Measurements from ENCODE around the gene LRRC30. TPM values are rescaled to one million over a fixed set of nuclear protein-coding genes. Genes with fewer than 3 reads are reported as not detected.

The LRRC30 gene
- total and polyA plus RNA-seq, 7 experiments from 2014 or later = not detected

DNA sequence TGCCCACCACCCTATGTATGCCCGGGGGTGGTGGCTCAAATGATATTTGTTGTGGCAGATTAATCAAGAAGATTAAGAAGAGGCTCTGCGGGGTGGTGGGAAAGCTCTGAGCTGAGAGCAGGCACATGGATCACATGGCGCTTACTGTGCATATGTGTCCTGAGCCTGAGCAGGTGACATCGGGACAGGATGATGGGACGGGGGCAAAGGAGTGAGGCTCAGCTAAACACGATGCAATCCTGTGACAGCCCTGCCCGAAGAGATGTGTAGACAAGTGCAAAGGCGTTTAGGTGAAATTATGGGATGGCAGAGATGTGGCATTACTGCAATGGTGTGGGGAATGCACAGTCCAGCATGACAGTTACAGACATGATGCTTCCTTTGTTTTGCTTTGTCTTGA, 6.0 kb downstream of the LRRC30 start:
- no peak for ATAC-seq
- ChIA-PET CTCF (no interaction called here), POLR2A (no interaction called here)
- Mint-ChIP-seq H3K27me3 (no peaks in the 10 kb centered on the region), H3K36me3 (no peaks in the 10 kb centered on the region), H3K9me3 (peaks cover 0 to 10% (median 4%) of the 10 kb centered on the region in 11 donors), H3K4me3 (no peak overlapping the region), H3K4me1 (no peaks in the 10 kb centered on the region), H3K27ac (no peak overlapping the region)
- DNase-seq = no peak
- Histone ChIP-seq H3K4me3 (ENCODE audit: low read length) (no peak overlapping the region), H3K9me3 (ENCODE audit: control insufficient read depth in 2 of 3, low read length in 3 of 3) (no peaks in the 10 kb centered on the region), H3K36me3 (ENCODE audit: control insufficient read depth in 2 of 3, insufficient read depth in 3 of 3, low read length in 3 of 3) (no peaks in the 10 kb centered on the region), H3K4me1 (ENCODE audit: control insufficient read depth in 2 of 2, insufficient read depth in 2 of 2, low read length in 2 of 2) (no peaks in the 10 kb centered on the region), H3K27me3 (ENCODE audit: control insufficient read depth in 2 of 2, insufficient read depth in 2 of 2, low read length in 2 of 2) (no peaks in the 10 kb centered on the region), H3K27ac (ENCODE audit: low read depth, low read length) (no peak overlapping the region)
- intact Hi-C loops (cut with micrococcal nuclease) = no loop called here

DNA sequence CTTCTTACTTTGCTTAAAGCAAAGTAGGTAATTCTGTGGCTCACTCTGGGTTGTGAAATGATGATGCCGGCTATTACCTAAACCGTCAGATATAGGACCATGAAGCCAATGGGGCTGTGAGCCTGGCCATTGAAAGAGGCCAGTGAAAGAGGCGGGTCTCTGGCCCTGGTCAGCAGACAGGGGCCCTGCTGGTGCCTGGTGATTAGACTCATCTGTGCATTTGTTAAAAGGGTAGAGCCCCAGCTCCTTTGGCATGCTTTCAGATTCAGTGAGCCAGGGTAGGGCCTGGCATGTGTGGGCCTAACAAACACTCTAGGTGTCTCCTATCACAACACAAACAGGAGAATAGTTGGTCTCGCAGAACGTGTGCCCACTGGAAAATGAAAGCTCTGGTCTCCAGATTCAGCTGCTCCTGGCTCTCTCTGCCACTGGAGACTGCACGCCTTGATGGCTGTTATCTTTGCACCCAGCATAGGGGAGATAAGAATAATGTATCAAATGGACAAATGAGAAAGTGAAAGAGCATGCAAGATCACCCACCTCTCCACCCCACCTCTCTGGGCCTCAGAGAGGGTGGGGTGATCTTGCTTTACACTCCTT, 6.9 kb downstream of the LRRC30 start:
- H3K4me1 Mint-ChIP-seq = no peaks in the 10 kb centered on the region
- H3K27ac Mint-ChIP-seq = no peak overlapping the region
- Histone ChIP-seq H3K27ac (ENCODE audit: low read depth, low read length) (no peak overlapping the region), H3K4me1 (ENCODE audit: control insufficient read depth in 2 of 2, insufficient read depth in 2 of 2, low read length in 2 of 2) (no peaks in the 10 kb centered on the region), H3K27me3 (ENCODE audit: control insufficient read depth in 2 of 2, insufficient read depth in 2 of 2, low read length in 2 of 2) (no peaks in the 10 kb centered on the region), H3K36me3 (ENCODE audit: control insufficient read depth in 2 of 3, insufficient read depth in 3 of 3, low read length in 3 of 3) (no peaks in the 10 kb centered on the region), H3K9me3 (ENCODE audit: control insufficient read depth in 2 of 3, low read length in 3 of 3) (no peaks in the 10 kb centered on the region), H3K4me3 (ENCODE audit: low read length) (no peak overlapping the region)
- ChIA-PET CTCF (no interaction called here), POLR2A (no interaction called here)
- no peak for ATAC-seq
- intact Hi-C loops (cut with micrococcal nuclease) = no loop called here
- no peak overlapping the region for H3K4me3 Mint-ChIP-seq
- H3K27me3 Mint-ChIP-seq = no peaks in the 10 kb centered on the region
- H3K36me3 Mint-ChIP-seq = no peaks in the 10 kb centered on the region
- DNase-seq = no peak
- H3K9me3 Mint-ChIP-seq = peaks cover 0 to 14% (median 4%) of the 10 kb centered on the region in 11 donors

- Mint-ChIP-seq H3K9me3 (peaks cover 0 to 24% (median 6%) of the 10 kb centered on the region in 11 donors), H3K4me3 (no peak overlapping the region), H3K36me3 (no peaks in the 10 kb centered on the region), H3K4me1 (no peaks in the 10 kb centered on the region), H3K27me3 (peaks cover 0 to 9% (median 4%) of the 10 kb centered on the region in 5 donors), H3K27ac (no peak overlapping the region)
- DNase-seq (no peak), ATAC-seq (no peak)
- intact Hi-C loops (cut with micrococcal nuclease) = no loop called here
- no peaks in the 10 kb centered on the region for H3K4me1 ChIP-seq (ENCODE audit: control insufficient read depth in 2 of 2, insufficient read depth in 2 of 2, low read length in 2 of 2)
- no peaks in the 10 kb centered on the region for H3K27me3 ChIP-seq (ENCODE audit: control insufficient read depth in 2 of 2, insufficient read depth in 2 of 2, low read length in 2 of 2)
- H3K9me3 ChIP-seq (ENCODE audit: control insufficient read depth in 2 of 3, low read length in 3 of 3) = no peaks in the 10 kb centered on the region
- no peaks in the 10 kb centered on the region for H3K36me3 ChIP-seq (ENCODE audit: control insufficient read depth in 2 of 3, insufficient read depth in 3 of 3, low read length in 3 of 3)
- CTCF ChIA-PET = no interaction called here
- POLR2A ChIA-PET = no interaction called here
- no peak overlapping the region for H3K27ac ChIP-seq (ENCODE audit: low read depth, low read length)
- no peak overlapping the region for H3K4me3 ChIP-seq (ENCODE audit: low read length)
Measured at GRCh38 chr18:7242926-7243325, 12.0 kb downstream of the LRRC30 start.

DNA sequence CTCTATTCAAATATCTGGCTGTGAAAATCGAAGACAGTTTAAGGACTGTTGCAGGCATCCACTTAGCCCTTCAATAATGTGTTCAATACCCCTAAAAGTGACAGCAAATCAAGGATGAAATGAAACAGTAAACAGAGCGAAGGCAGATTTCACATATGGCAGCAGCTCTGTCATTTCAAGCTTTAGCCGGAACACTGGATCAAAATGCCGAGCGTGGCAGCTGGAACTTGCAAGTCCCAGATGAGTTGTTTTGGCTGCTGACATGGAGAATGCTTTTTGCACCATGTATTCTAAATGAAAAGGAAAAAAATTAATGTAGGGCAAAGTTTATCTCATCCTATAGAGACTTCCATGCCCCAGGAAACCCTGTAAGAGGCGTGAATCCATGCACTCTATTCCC, 18.0 kb downstream of the LRRC30 start:
- Mint-ChIP-seq H3K4me1 (no peaks in the 10 kb centered on the region), H3K27ac (no peak overlapping the region), H3K36me3 (no peaks in the 10 kb centered on the region), H3K27me3 (peaks cover 0 to 11% (median 0%) of the 10 kb centered on the region in 5 donors), H3K9me3 (peaks cover 0 to 18% (median 3%) of the 10 kb centered on the region in 11 donors), H3K4me3 (no peak overlapping the region)
- POLR2A ChIA-PET = no interaction called here
- ATAC-seq = no peak
- intact Hi-C loops (cut with micrococcal nuclease) = no loop called here
- Histone ChIP-seq H3K36me3 (ENCODE audit: control insufficient read depth in 2 of 3, insufficient read depth in 3 of 3, low read length in 3 of 3) (no peaks in the 10 kb centered on the region), H3K27me3 (ENCODE audit: control insufficient read depth in 2 of 2, insufficient read depth in 2 of 2, low read length in 2 of 2) (no peaks in the 10 kb centered on the region), H3K4me1 (ENCODE audit: control insufficient read depth in 2 of 2, insufficient read depth in 2 of 2, low read length in 2 of 2) (no peaks in the 10 kb centered on the region), H3K9me3 (ENCODE audit: control insufficient read depth in 2 of 3, low read length in 3 of 3) (no peaks in the 10 kb centered on the region), H3K4me3 (ENCODE audit: low read length) (no peak overlapping the region), H3K27ac (ENCODE audit: low read depth, low read length) (no peak overlapping the region)
- DNase-seq = no peak
- CTCF ChIA-PET = no interaction called here

DNA sequence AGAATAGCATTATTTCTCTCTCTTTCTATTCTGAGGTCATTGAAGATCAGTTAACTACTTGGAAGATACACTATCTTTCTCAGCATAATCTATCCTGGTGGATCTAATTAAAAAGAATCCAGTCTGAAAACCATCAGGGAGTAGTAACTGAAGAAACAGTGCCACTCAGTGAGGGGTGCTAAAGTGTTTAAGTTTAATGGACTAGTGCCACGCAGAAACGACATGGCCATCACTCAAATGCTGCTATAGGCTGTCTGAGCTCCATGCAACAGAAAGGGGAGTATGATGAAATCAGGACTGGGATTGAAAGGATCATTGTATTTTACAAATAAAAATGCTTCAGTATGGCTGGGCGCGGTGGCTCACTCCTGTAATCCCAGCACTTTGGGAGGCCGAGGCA, 23.3 kb downstream of the LRRC30 start:
- ChIA-PET CTCF (no interaction called here), POLR2A (no interaction called here)
- H3K9me3 ChIP-seq (ENCODE audit: control insufficient read depth in 2 of 3, low read length in 3 of 3) = no peaks in the 10 kb centered on the region
- DNase-seq = no peak
- no peak for ATAC-seq
- no peaks in the 10 kb centered on the region for H3K27me3 ChIP-seq (ENCODE audit: control insufficient read depth in 2 of 2, insufficient read depth in 2 of 2, low read length in 2 of 2)
- peaks cover 0 to 14% (median 2%) of the 10 kb centered on the region in 11 donors for H3K9me3 Mint-ChIP-seq
- H3K36me3 ChIP-seq (ENCODE audit: control insufficient read depth in 2 of 3, insufficient read depth in 3 of 3, low read length in 3 of 3) = no peaks in the 10 kb centered on the region
- no peak overlapping the region for H3K4me3 Mint-ChIP-seq
- H3K4me1 Mint-ChIP-seq = no peaks in the 10 kb centered on the region
- H3K27me3 Mint-ChIP-seq = peaks cover 0 to 3% (median 0%) of the 10 kb centered on the region in 5 donors
- H3K27ac Mint-ChIP-seq = no peak overlapping the region
- intact Hi-C loops (cut with micrococcal nuclease) = no loop called here
- no peak overlapping the region for H3K27ac ChIP-seq (ENCODE audit: low read depth, low read length)
- H3K4me3 ChIP-seq (ENCODE audit: low read length) = no peak overlapping the region
- no peaks in the 10 kb centered on the region for H3K36me3 Mint-ChIP-seq
- H3K4me1 ChIP-seq (ENCODE audit: control insufficient read depth in 2 of 2, insufficient read depth in 2 of 2, low read length in 2 of 2) = no peaks in the 10 kb centered on the region

DNA sequence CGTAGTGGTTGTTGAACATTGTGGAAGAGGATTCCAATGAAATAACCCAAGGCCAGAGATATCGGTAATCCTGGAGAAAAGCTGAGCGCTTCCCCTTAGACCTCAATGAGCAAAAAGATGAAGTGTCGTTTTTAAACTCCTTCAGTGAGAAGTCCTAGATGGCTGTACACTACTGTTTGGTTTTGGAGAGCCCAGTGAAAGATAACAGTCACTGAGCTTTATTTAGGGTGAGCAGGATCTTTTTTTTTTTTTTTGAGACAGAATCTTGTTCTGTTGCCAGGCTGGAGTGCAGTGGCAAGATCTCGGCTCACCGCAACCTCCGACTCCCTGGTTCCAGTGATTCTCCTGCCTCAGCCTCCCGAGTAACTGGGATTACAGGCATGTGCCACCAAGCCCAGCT, 24.2 kb downstream of the LRRC30 start:
- Mint-ChIP-seq H3K4me3 (no peak overlapping the region), H3K27ac (no peak overlapping the region), H3K27me3 (peaks cover 0 to 3% (median 0%) of the 10 kb centered on the region in 5 donors), H3K36me3 (no peaks in the 10 kb centered on the region), H3K9me3 (peaks cover 0 to 11% (median 2%) of the 10 kb centered on the region in 11 donors), H3K4me1 (no peaks in the 10 kb centered on the region)
- CTCF ChIA-PET = no interaction called here
- no peak for ATAC-seq
- Histone ChIP-seq H3K9me3 (ENCODE audit: control insufficient read depth in 2 of 3, low read length in 3 of 3) (no peaks in the 10 kb centered on the region), H3K27me3 (ENCODE audit: control insufficient read depth in 2 of 2, insufficient read depth in 2 of 2, low read length in 2 of 2) (no peaks in the 10 kb centered on the region), H3K27ac (ENCODE audit: low read depth, low read length) (no peak overlapping the region), H3K4me3 (ENCODE audit: low read length) (no peak overlapping the region), H3K36me3 (ENCODE audit: control insufficient read depth in 2 of 3, insufficient read depth in 3 of 3, low read length in 3 of 3) (no peaks in the 10 kb centered on the region), H3K4me1 (ENCODE audit: control insufficient read depth in 2 of 2, insufficient read depth in 2 of 2, low read length in 2 of 2) (no peaks in the 10 kb centered on the region)
- POLR2A ChIA-PET = no interaction called here
- intact Hi-C loops (cut with micrococcal nuclease) = no loop called here
- no peak for DNase-seq

- CTCF ChIA-PET = no interaction called here
- H3K36me3 ChIP-seq (ENCODE audit: control insufficient read depth in 2 of 3, insufficient read depth in 3 of 3, low read length in 3 of 3) = no peaks in the 10 kb centered on the region
- ATAC-seq = no peak
- DNase-seq = no peak
- Mint-ChIP-seq H3K4me3 (no peak overlapping the region), H3K27ac (no peak overlapping the region), H3K9me3 (peaks cover 0 to 9% (median 2%) of the 10 kb centered on the region in 11 donors), H3K4me1 (no peaks in the 10 kb centered on the region), H3K27me3 (peaks cover 0 to 3% (median 0%) of the 10 kb centered on the region in 5 donors), H3K36me3 (no peaks in the 10 kb centered on the region)
- no peak overlapping the region for H3K27ac ChIP-seq (ENCODE audit: low read depth, low read length)
- POLR2A ChIA-PET = no interaction called here
- no peaks in the 10 kb centered on the region for H3K9me3 ChIP-seq (ENCODE audit: control insufficient read depth in 2 of 3, low read length in 3 of 3)
- no peak overlapping the region for H3K4me3 ChIP-seq (ENCODE audit: low read length)
- H3K4me1 ChIP-seq (ENCODE audit: control insufficient read depth in 2 of 2, insufficient read depth in 2 of 2, low read length in 2 of 2) = no peaks in the 10 kb centered on the region
- no peaks in the 10 kb centered on the region for H3K27me3 ChIP-seq (ENCODE audit: control insufficient read depth in 2 of 2, insufficient read depth in 2 of 2, low read length in 2 of 2)
- intact Hi-C loops (cut with micrococcal nuclease) = no loop called here
Measured at GRCh38 chr18:7255643-7256042, 24.8 kb downstream of the LRRC30 start.

All from naive thymus-derived CD4-positive, alpha-beta T cell (primary cell).